HEK293T (cell line): ENCODE measurements around the gene CHM.

Experiments used
- FOXA1 ChIP-seq: fragments of 450-650 bp; IDR thresholded peaks from 2 replicates; pipeline ENCODE4 v1.6.1; 2016; ENCODE audit warnings: mild to moderate bottlenecking
- TARDBP ChIP-seq: fragments of 450-650 bp; IDR thresholded peaks from 2 replicates; pipeline ENCODE4 v1.6.1; 2016

GRCh38 chrX:85897362-85898126 is 149.8 kb downstream of the CHM start:
- TF ChIP-seq FOXA1 (no peak), TARDBP (no peak)
